GM12878 (cell line): ENCODE data around the gene HEBP1. TPM values are rescaled to one million over a fixed set of nuclear protein-coding genes. Genes with fewer than 3 reads are reported as not detected.

Experiments used
- ATAC-seq: fragments of 200-7000 bp; cut with Tn5 transposase; 3 replicates; pipeline ENCODE4 v1.9.1; 2020; ENCODE audit warnings: mild to moderate bottlenecking, moderate library complexity
- BruUV-seq: library from RNA; stranded (reverse); fragments of 400-500 nt; replicated peaks from 2 replicates; lab custom pipeline; 2021; lab: Mats Ljungman, UMichigan
- CTCF ChIA-PET: fragments of 300-600 bp; sonication (Branson Sonifier 250); formaldehyde crosslinking; extraction: SDS; loops from one replicate; lab custom pipeline; 2021; ENCODE audit warnings: inconsistent platforms; lab: Yijun Ruan, JAX
- POLR2A ChIA-PET: fragments of 350-600 bp; formaldehyde crosslinking; extraction: SDS; loops from one replicate; lab custom pipeline; 2021; ENCODE audit warnings: inconsistent platforms; lab: Charles Lee
- RAD21 ChIA-PET: fragments of 300-600 bp; sonication (Branson Sonifier 250); formaldehyde crosslinking; loops from one replicate; lab custom pipeline; 2023; ENCODE audit warnings: antibody characterized with exemption; ENCODE audit not compliant: unreplicated experiment; lab: Charles Lee
- SMC1A ChIA-PET: fragments of 300-600 bp; sonication (Branson Sonifier 250); formaldehyde crosslinking; loops from one replicate; lab custom pipeline; 2023; ENCODE audit not compliant: unreplicated experiment, uncharacterized antibody; lab: Charles Lee
- DNase-seq: peaks from one replicate; pipeline ENCODE4 v3.0.0-alpha.2; 2011; ENCODE audit warnings: low read depth, low spot score
- FAIRE-seq: peaks from 3 replicates; lab custom pipeline; 2011; peaks lifted over from hg19 to GRCh38; lab: Jason Lieb, UNC
- H2AFZ ChIP-seq: 2 replicates; pipeline ENCODE4 v1.6.0; 2011; ENCODE audit warnings: low read depth, low read length, control low read depth; ENCODE audit not compliant: control insufficient read depth
- H3K27ac ChIP-seq: 2 replicates; pipeline ENCODE4 v1.5.1; 2011; ENCODE audit warnings: control low read depth; ENCODE audit not compliant: control insufficient read depth, insufficient read depth
- H3K27me3 ChIP-seq, 2 experiments: replicated peaks in 1 of 2; 2 replicates each; pipeline versions ENCODE4 v1.6.0 to v1.6.1; 2011; ENCODE audit warnings: low read length in 1 of 2; ENCODE audit not compliant: control insufficient read depth in 2 of 2, insufficient read depth in 2 of 2
- H3K36me3 ChIP-seq, 2 experiments: 2 replicates each; pipeline ENCODE4 v1.5.1; 2011; ENCODE audit warnings: low read length in 1 of 2; ENCODE audit not compliant: control insufficient read depth in 2 of 2, insufficient read depth in 2 of 2
- H3K4me1 ChIP-seq: 2 replicates; pipeline ENCODE4 v1.6.1; 2011; ENCODE audit warnings: mild to moderate bottlenecking, low read length, moderate library complexity, mixed read lengths; ENCODE audit not compliant: control insufficient read depth, insufficient read depth
- H3K4me2 ChIP-seq: 2 replicates; pipeline ENCODE4 v1.6.0; 2011; ENCODE audit warnings: control low read depth; ENCODE audit not compliant: control insufficient read depth, insufficient read depth
- H3K4me3 ChIP-seq: fragments of 200-600 bp; sonication (generic); 2 replicates; pipeline ENCODE4 v1.5.1; 2016
- H3K79me2 ChIP-seq: 2 replicates; pipeline ENCODE4 v1.6.0; 2011; ENCODE audit warnings: low read length; ENCODE audit not compliant: control insufficient read depth, insufficient read depth
- H3K9ac ChIP-seq: 2 replicates; pipeline ENCODE4 v1.8.0; 2011; ENCODE audit warnings: low read length, control low read depth, mixed read lengths; ENCODE audit not compliant: control insufficient read depth, insufficient read depth
- H3K9me3 ChIP-seq: replicated peaks from 3 replicates; pipeline ENCODE4 v1.5.1; 2011; ENCODE audit warnings: mild to moderate bottlenecking, low read length; ENCODE audit not compliant: control insufficient read depth, insufficient read depth
- H4K20me1 ChIP-seq: 2 replicates; pipeline ENCODE4 v1.6.0; 2011; ENCODE audit not compliant: control insufficient read depth, insufficient read depth
- BCL3 ChIP-seq: IDR thresholded peaks from 2 replicates; pipeline ENCODE4 v1.6.1; 2011; ENCODE audit warnings: borderline replicate concordance, low read depth, mild to moderate bottlenecking, moderate library complexity, low read length; ENCODE audit not compliant: insufficient read depth, poor library complexity, severe bottlenecking
- CBX3 ChIP-seq: fragments of 200-600 bp; sonication (generic); IDR thresholded peaks from 2 replicates; pipeline ENCODE4 v1.6.1; 2016; ENCODE audit warnings: low read depth, borderline replicate concordance
- IKZF2 ChIP-seq, 2 experiments: fragments of 450-650 bp; IDR thresholded peaks; 2 replicates each; pipeline ENCODE4 v1.6.1; 2017; ENCODE audit warnings: mild to moderate bottlenecking in 2 of 2, moderate library complexity in 2 of 2
- KAT2A ChIP-seq: conservative IDR thresholded peaks from 2 replicates; pipeline ENCODE4 v1.6.1; 2011; ENCODE audit warnings: low read depth, low read length; ENCODE audit not compliant: control insufficient read depth
- LARP7 ChIP-seq: fragments of 450-650 bp; IDR thresholded peaks from 2 replicates; pipeline ENCODE4 v1.6.1; 2017; ENCODE audit warnings: mild to moderate bottlenecking
- NFYB ChIP-seq: IDR thresholded peaks from 2 replicates; pipeline ENCODE4 v1.6.1; 2011; ENCODE audit warnings: low read depth, mild to moderate bottlenecking, low read length, improper control_type of control experiment, moderate library complexity; ENCODE audit not compliant: insufficient read depth
- RELB ChIP-seq: fragments of 450-650 bp; IDR thresholded peaks from 2 replicates; pipeline ENCODE4 v1.6.1; 2017; ENCODE audit warnings: low read depth, mild to moderate bottlenecking, moderate library complexity
- SMAD1 ChIP-seq: fragments of 450-650 bp; IDR thresholded peaks from 2 replicates; pipeline ENCODE4 v1.6.1; 2018; ENCODE audit warnings: mild to moderate bottlenecking, low read depth; ENCODE audit not compliant: partially characterized antibody
- SMARCA5 ChIP-seq: fragments of 450-650 bp; IDR thresholded peaks from 2 replicates; pipeline ENCODE4 v1.6.1; 2017; ENCODE audit warnings: mild to moderate bottlenecking
- YY1 ChIP-seq: IDR thresholded peaks from 2 replicates; pipeline ENCODE4 v1.6.1; 2011; ENCODE audit warnings: low read depth, mild to moderate bottlenecking, low read length
- ZBTB40 ChIP-seq: fragments of 450-650 bp; IDR thresholded peaks from 2 replicates; pipeline ENCODE4 v1.6.1; 2016; ENCODE audit warnings: mild to moderate bottlenecking, moderate library complexity, borderline replicate concordance
- ZNF592 ChIP-seq: fragments of 450-650 bp; IDR thresholded peaks from 2 replicates; pipeline ENCODE4 v1.6.1; 2017; ENCODE audit warnings: mild to moderate bottlenecking, moderate library complexity
- WGBS: methylation state at CpG from one replicate; pipeline ENCODE4 v1.1.6; 2016; ENCODE audit warnings: low lambda C conversion rate; ENCODE audit not compliant: insufficient replicate concordance, insufficient coverage; ENCODE audit errors: missing lambda C conversion rate; 5-methylcytosine and 5-hydroxymethylcytosine counted together
- in situ Hi-C: fragments of 300-500 bp; cut with MboI; formaldehyde crosslinking; loops from 9 replicates; pipeline ENCODE4 v1.14.3; 2018; ENCODE audit warnings: mixed read lengths
- intact Hi-C: fragments of 100-400 bp; cut with micrococcal nuclease; formaldehyde crosslinking; loops from one replicate; pipeline ENCODE4 v1.14.2; 2022; ENCODE audit not compliant: unreplicated experiment
- polyA plus RNA-seq, 11 experiments: library from polyadenylated mRNA; depleted of rRNA in 4 of 11; unstranded in 6 of 11; stranded (reverse) in 5 of 11; fragments of >200 nt; fragmentation: Nextera tagmentation in 4 of 11; fragmentation: Illumina TruSeq in 1 of 11; extraction: Ambion mirVana in 4 of 11; extraction: Trizol in 1 of 11; gene quantifications; 1 replicate in 1 of 11; 2 replicates in 10 of 11; pipeline versions ENCODE4 v1.2.1 to v1.2.3, GENCODE V29; 2011 to 2016; ENCODE audit warnings: inconsistent platforms in 2 of 11, missing spikeins in 2 of 11, low read depth in 1 of 11
- total RNA-seq, 4 experiments: library from RNA; depleted of rRNA in 3 of 4; stranded (reverse); fragments of >200 nt in 3 of 4; fragmentation: Illumina TruSeq in 1 of 4; extraction: Trizol in 1 of 4; gene quantifications; 2 replicates each; pipeline versions ENCODE4 v1.2.1 to v1.2.3, GENCODE V29; 2013 to 2021

HEBP1 gene
- total and polyA plus RNA-seq, 10 of the 15 experiments (the other 5 are each of a cell fraction or from before 2014, with no cell fraction given) = 0.07 to 0.32 (median 0.18) TPM; not detected in 5

- Histone ChIP-seq H3K4me1 (no peaks in the 10 kb centered on the region), H4K20me1 (no peaks in the 10 kb centered on the region; the same call in 1 of the 2 replicates), H2AFZ (no peak overlapping the region), H3K27ac (no peak overlapping the region), H3K36me3 (no peaks in the 10 kb centered on the region), H3K9ac (no peak overlapping the region), H3K9me3 (no peaks in the 10 kb centered on the region), H3K4me3 (no peak overlapping the region), H3K79me2 (no peaks in the 10 kb centered on the region), H3K27me3 (peaks cover 4 to 6% of the 10 kb centered on the region in 2 experiments; a peak in 3 of 4 replicates), H3K4me2 (no peak overlapping the region)
- BruUV-seq = no TSS peak
- ChIA-PET POLR2A (no interaction called here), CTCF (no interaction called here), SMC1A (no interaction called here), RAD21 (no interaction called here)
- FAIRE-seq = no peak
- intact Hi-C loops (no loop called here), in situ Hi-C loops (no loop called here)
- WGBS = 47% methylated on average over 8 of the region's 8 CpGs
- no peak for DNase-seq
- no peak for ATAC-seq
- TF ChIP-seq NFYB (no peak), RELB (no peak), LARP7 (no peak), YY1 (no peak), ZBTB40 (no peak), BCL3 (no peak), SMARCA5 (no peak), IKZF2 (IDR thresholded peaks at IDR 0.05) (no peak), SMAD1 (no peak), KAT2A (no peak), ZNF592 (no peak), CBX3 (no peak)
Observed at GRCh38 chr12:12992418-12993130, 7.5 kb downstream of the HEBP1 start.
